GM03348 (cell line): Measurements from ENCODE around the gene NUP54.

Experiments
- DNase-seq: peaks from one replicate; pipeline ENCODE4 v3.0.0; 2012; ENCODE audit warnings: low spot score

NUP54 gene

GRCh38 chr4:76148142-76148865 is at the start of gene NUP54:
Gene NUP54 (minus strand): TSS chr4:76148397. CDS start chr4:76148374, 23 bp downstream.
- DNase-seq, result peak; percentile 97

GRCh38 chr4:76197031-76197743 is 49.0 kb upstream of the NUP54 start:
- DNase-seq, result peak; percentile 30

- DNase-seq, result no peak
These were observed 48.2 kb upstream of the NUP54 start for GRCh38 chr4:76196376-76196775.

GRCh38 chr4:76195326-76195725 is 47.1 kb upstream of the NUP54 start:
- DNase-seq, result no peak

- peak; percentile 87 for DNase-seq
These were observed 46.1 kb upstream of the NUP54 start for GRCh38 chr4:76194325-76194724.

GRCh38 chr4:76192236-76192635 is 44.0 kb upstream of the NUP54 start:
- no peak for DNase-seq

GRCh38 chr4:76188557-76188956 is 40.4 kb upstream of the NUP54 start:
- no peak for DNase-seq

GRCh38 chr4:76188149-76188548 is 40.0 kb upstream of the NUP54 start:
- DNase-seq, result no peak

- no peak for DNase-seq
These were observed 39.0 kb upstream of the NUP54 start for GRCh38 chr4:76187152-76187551.

GRCh38 chr4:76182463-76182862 is 34.3 kb upstream of the NUP54 start:
- no peak for DNase-seq

- peak; percentile 86 for DNase-seq
These were observed 31.5 kb upstream of the NUP54 start for GRCh38 chr4:76179398-76180318.

GRCh38 chr4:76178296-76178695 is 30.1 kb upstream of the NUP54 start:
- no peak for DNase-seq

- DNase-seq, result no peak
These were observed 29.5 kb upstream of the NUP54 start for GRCh38 chr4:76177709-76178108.

GRCh38 chr4:76175336-76175735 is 27.1 kb upstream of the NUP54 start:
- no peak for DNase-seq

- DNase-seq, result no peak
These were observed 26.0 kb upstream of the NUP54 start for GRCh38 chr4:76174216-76174615.

GRCh38 chr4:76168688-76169087 is 20.5 kb upstream of the NUP54 start:
- DNase-seq, result no peak

- no peak for DNase-seq
These were observed 18.3 kb upstream of the NUP54 start for GRCh38 chr4:76166480-76166879.

GRCh38 chr4:76160355-76160754 is 12.2 kb upstream of the NUP54 start:
- DNase-seq, result no peak

- no peak for DNase-seq
These were observed 8.4 kb upstream of the NUP54 start for GRCh38 chr4:76156635-76157034.

- no peak for DNase-seq
These were observed 7.8 kb upstream of the NUP54 start for GRCh38 chr4:76155979-76156378.

GRCh38 chr4:76153356-76153755 is 5.2 kb upstream of the NUP54 start:
- DNase-seq, result no peak

GRCh38 chr4:76147454-76148141 is 599 bp downstream of the NUP54 start:
- peak; percentile 86 for DNase-seq
